ENCODE results near the gene CENPVL3.

DNA sequence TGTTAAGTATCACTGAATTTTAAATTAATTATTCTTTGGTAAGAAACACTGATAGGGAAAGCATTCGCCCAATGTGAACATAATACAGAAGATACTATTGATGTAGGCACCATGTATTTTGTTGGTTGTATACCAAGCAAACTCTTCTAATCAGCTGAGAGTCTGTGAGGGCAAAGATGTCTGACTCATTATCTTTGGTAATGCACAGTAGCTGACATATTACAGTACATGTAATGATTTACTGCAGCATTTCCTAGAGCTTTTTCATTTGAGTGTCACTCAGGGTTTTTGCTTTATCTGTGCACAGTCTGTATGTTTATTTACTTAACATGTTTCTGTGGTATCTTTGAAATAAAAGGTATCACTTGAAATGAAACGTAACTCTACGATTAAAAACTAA, 49.2 kb downstream of the CENPVL3 start:
- TF ChIP-seq CREB1 (IDR thresholded peaks at IDR 0.05), result no peak
- TF ChIP-seq, protein P1, sequence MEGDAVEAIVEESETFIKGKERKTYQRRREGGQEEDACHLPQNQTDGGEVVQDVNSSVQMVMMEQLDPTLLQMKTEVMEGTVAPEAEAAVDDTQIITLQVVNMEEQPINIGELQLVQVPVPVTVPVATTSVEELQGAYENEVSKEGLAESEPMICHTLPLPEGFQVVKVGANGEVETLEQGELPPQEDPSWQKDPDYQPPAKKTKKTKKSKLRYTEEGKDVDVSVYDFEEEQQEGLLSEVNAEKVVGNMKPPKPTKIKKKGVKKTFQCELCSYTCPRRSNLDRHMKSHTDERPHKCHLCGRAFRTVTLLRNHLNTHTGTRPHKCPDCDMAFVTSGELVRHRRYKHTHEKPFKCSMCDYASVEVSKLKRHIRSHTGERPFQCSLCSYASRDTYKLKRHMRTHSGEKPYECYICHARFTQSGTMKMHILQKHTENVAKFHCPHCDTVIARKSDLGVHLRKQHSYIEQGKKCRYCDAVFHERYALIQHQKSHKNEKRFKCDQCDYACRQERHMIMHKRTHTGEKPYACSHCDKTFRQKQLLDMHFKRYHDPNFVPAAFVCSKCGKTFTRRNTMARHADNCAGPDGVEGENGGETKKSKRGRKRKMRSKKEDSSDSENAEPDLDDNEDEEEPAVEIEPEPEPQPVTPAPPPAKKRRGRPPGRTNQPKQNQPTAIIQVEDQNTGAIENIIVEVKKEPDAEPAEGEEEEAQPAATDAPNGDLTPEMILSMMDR (IDR thresholded peaks at IDR 0.05; ENCODE audit: control extremely low read depth in 1 of 3, insufficient read depth in 1 of 3, low read depth in 1 of 3, low read length in 3 of 3), result no peak

Data from H1 (cell line).